ENCODE data around the gene CTNND2. TPM values are rescaled to one million over a fixed set of nuclear protein-coding genes. Genes with fewer than 3 reads are reported as not detected.

CTNND2 gene
- total RNA-seq, 1 donor from 2014 or later = 143 TPM

GRCh38 chr5:11139217-11139865, 764.9 kb downstream of the CTNND2 start:
- H3K27ac Mint-ChIP-seq = no peak overlapping the region
- no peak for DNase-seq (ENCODE audit: low spot score, unreplicated experiment)
- no peaks in the 10 kb centered on the region for H3K4me1 Mint-ChIP-seq (ENCODE audit: low read depth)
- peaks cover 12% of the 10 kb centered on the region for H3K36me3 Mint-ChIP-seq (ENCODE audit: insufficient read depth)
- H3K4me3 Mint-ChIP-seq (ENCODE audit: low read depth) = no peak overlapping the region
- H3K27me3 Mint-ChIP-seq = no peaks in the 10 kb centered on the region
- peaks cover 4% of the 10 kb centered on the region for H3K9me3 Mint-ChIP-seq (ENCODE audit: low read depth)
- TF ChIP-seq CTCF (IDR thresholded peaks at IDR 0.05; ENCODE audit: unreplicated experiment) = no peak

- Mint-ChIP-seq H3K27ac (no peak overlapping the region), H3K4me3 (ENCODE audit: low read depth) (no peak overlapping the region), H3K4me1 (ENCODE audit: low read depth) (no peaks in the 10 kb centered on the region), H3K36me3 (ENCODE audit: insufficient read depth) (peaks cover 9% of the 10 kb centered on the region), H3K27me3 (no peaks in the 10 kb centered on the region), H3K9me3 (ENCODE audit: low read depth) (no peaks in the 10 kb centered on the region)
- DNase-seq (ENCODE audit: low spot score, unreplicated experiment) = no peak
- TF ChIP-seq CTCF (IDR thresholded peaks at IDR 0.05; ENCODE audit: unreplicated experiment) = no peak
Observed at GRCh38 chr5:11130131-11130530, 774.1 kb downstream of the CTNND2 start.

- H3K4me3 Mint-ChIP-seq (ENCODE audit: low read depth) = no peak overlapping the region
- H3K9me3 Mint-ChIP-seq (ENCODE audit: low read depth) = no peaks in the 10 kb centered on the region
- no peak overlapping the region for H3K27ac Mint-ChIP-seq
- no peaks in the 10 kb centered on the region for H3K4me1 Mint-ChIP-seq (ENCODE audit: low read depth)
- no peaks in the 10 kb centered on the region for H3K27me3 Mint-ChIP-seq
- peaks cover 9% of the 10 kb centered on the region for H3K36me3 Mint-ChIP-seq (ENCODE audit: insufficient read depth)
- TF ChIP-seq CTCF (IDR thresholded peaks at IDR 0.05; ENCODE audit: unreplicated experiment) = no peak
- no peak for DNase-seq (ENCODE audit: low spot score, unreplicated experiment)
Observed at GRCh38 chr5:11128021-11128420, 776.2 kb downstream of the CTNND2 start.

GRCh38 chr5:11126844-11127243, 777.4 kb downstream of the CTNND2 start:
- no peak overlapping the region for H3K4me3 Mint-ChIP-seq (ENCODE audit: low read depth)
- H3K36me3 Mint-ChIP-seq (ENCODE audit: insufficient read depth) = peaks cover 9% of the 10 kb centered on the region
- no peak overlapping the region for H3K27ac Mint-ChIP-seq
- no peaks in the 10 kb centered on the region for H3K27me3 Mint-ChIP-seq
- H3K9me3 Mint-ChIP-seq (ENCODE audit: low read depth) = no peaks in the 10 kb centered on the region
- TF ChIP-seq CTCF (IDR thresholded peaks at IDR 0.05; ENCODE audit: unreplicated experiment) = no peak
- no peak for DNase-seq (ENCODE audit: low spot score, unreplicated experiment)
- no peaks in the 10 kb centered on the region for H3K4me1 Mint-ChIP-seq (ENCODE audit: low read depth)

GRCh38 chr5:11121885-11122284, 782.4 kb downstream of the CTNND2 start:
- no peak for DNase-seq (ENCODE audit: low spot score, unreplicated experiment)
- H3K9me3 Mint-ChIP-seq (ENCODE audit: low read depth) = no peaks in the 10 kb centered on the region
- H3K4me1 Mint-ChIP-seq (ENCODE audit: low read depth) = no peaks in the 10 kb centered on the region
- H3K27ac Mint-ChIP-seq = no peak overlapping the region
- no peak overlapping the region for H3K4me3 Mint-ChIP-seq (ENCODE audit: low read depth)
- H3K27me3 Mint-ChIP-seq = no peaks in the 10 kb centered on the region
- H3K36me3 Mint-ChIP-seq (ENCODE audit: insufficient read depth) = peaks cover 16% of the 10 kb centered on the region
- no peak for TF ChIP-seq CTCF (IDR thresholded peaks at IDR 0.05; ENCODE audit: unreplicated experiment)

All from progenitor cell of endocrine pancreas (in vitro differentiated cells).